Stimulated activated CD4-positive, alpha-beta T cell treated with anti-CD3 and anti-CD28 coated beads, Interleukin-1b, Interleukin-23, amount 100 ng/mL, for 24 hours (primary cell): ENCODE results near the gene C16orf86.
"Not testable (repeated sequence)": the region's sequence is repeated elsewhere in the genome, so short reads cannot be mapped to it uniquely, and the experiment has no call there.

Source experiments
- DNase-seq, 4 experiments: peaks; one replicate each; pipeline ENCODE4 v3.0.0-alpha.2; 2020; ENCODE audit warnings: low read depth in 4 of 4, low spot score in 1 of 4

Gene C16orf86

GRCh38 chr16:67685388-67686112 lies 18.9 kb downstream of the C16orf86 start:
- no peak for DNase-seq

- not testable (repeated sequence) for DNase-seq
Observed at GRCh38 chr16:67693517-67694285, 27.1 kb downstream of the C16orf86 start.

- no peak for DNase-seq
Observed at GRCh38 chr16:67694611-67695010, 28.0 kb downstream of the C16orf86 start.

GRCh38 chr16:67697422-67698185 lies 31.0 kb downstream of the C16orf86 start:
- no peak for DNase-seq

- DNase-seq: no peak
Observed at GRCh38 chr16:67699265-67699664, 32.7 kb downstream of the C16orf86 start.

GRCh38 chr16:67701420-67701819 lies 34.8 kb downstream of the C16orf86 start:
- DNase-seq: no peak

- DNase-seq: no peak
Observed at GRCh38 chr16:67702130-67702529, 35.5 kb downstream of the C16orf86 start.

- no peak for DNase-seq
Observed at GRCh38 chr16:67703626-67704025, 37.0 kb downstream of the C16orf86 start.

GRCh38 chr16:67704110-67704509 lies 37.5 kb downstream of the C16orf86 start:
- DNase-seq: no peak

GRCh38 chr16:67707210-67707609 lies 40.6 kb downstream of the C16orf86 start:
- no peak for DNase-seq

- DNase-seq: no peak
Observed at GRCh38 chr16:67707790-67708189, 41.2 kb downstream of the C16orf86 start.

GRCh38 chr16:67708368-67708771 lies 41.8 kb downstream of the C16orf86 start:
- no peak for DNase-seq

GRCh38 chr16:67709050-67709449 lies 42.4 kb downstream of the C16orf86 start:
- DNase-seq: no peak

GRCh38 chr16:67710607-67711006 lies 44.0 kb downstream of the C16orf86 start:
- DNase-seq: no peak

GRCh38 chr16:67713647-67714273 lies 47.1 kb downstream of the C16orf86 start:
- no peak for DNase-seq

GRCh38 chr16:67714522-67714921 lies 47.9 kb downstream of the C16orf86 start:
- no peak for DNase-seq

- no peak for DNase-seq
Observed at GRCh38 chr16:67716097-67716496, 49.5 kb downstream of the C16orf86 start.
